Measurements from ENCODE around the gene MOB2.

Gene MOB2

GRCh38 chr11:1499261-1499890 is 12.8 kb upstream of the MOB2 start:
- no peak for DNase-seq (ENCODE audit: low read depth)
- TF ChIP-seq, protein P1, sequence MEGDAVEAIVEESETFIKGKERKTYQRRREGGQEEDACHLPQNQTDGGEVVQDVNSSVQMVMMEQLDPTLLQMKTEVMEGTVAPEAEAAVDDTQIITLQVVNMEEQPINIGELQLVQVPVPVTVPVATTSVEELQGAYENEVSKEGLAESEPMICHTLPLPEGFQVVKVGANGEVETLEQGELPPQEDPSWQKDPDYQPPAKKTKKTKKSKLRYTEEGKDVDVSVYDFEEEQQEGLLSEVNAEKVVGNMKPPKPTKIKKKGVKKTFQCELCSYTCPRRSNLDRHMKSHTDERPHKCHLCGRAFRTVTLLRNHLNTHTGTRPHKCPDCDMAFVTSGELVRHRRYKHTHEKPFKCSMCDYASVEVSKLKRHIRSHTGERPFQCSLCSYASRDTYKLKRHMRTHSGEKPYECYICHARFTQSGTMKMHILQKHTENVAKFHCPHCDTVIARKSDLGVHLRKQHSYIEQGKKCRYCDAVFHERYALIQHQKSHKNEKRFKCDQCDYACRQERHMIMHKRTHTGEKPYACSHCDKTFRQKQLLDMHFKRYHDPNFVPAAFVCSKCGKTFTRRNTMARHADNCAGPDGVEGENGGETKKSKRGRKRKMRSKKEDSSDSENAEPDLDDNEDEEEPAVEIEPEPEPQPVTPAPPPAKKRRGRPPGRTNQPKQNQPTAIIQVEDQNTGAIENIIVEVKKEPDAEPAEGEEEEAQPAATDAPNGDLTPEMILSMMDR (conservative IDR thresholded peaks at IDR 0.05; ENCODE audit: low read depth, low read length), result no peak
- H3K4me3 ChIP-seq (ENCODE audit: low read depth, low read length), result no peak overlapping the region

DNA sequence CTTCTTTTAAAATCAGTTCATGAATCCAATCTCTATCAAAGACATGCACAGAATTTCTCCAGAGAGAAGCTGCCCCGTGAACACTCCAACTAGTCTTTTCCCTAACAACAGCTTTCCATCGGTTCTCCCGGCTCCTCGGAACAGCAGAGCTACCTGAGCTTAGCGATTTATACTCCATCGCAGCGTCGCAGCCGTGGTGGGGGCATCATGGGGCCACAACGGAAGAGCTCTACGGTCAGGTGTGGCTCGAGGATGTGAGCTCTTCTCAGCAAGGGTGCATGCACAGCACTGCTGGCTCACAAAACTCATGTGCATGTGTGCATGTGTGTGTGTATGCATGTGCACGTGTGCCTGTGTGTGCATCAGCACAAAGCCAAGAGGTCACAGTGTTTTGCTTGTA is 11.7 kb upstream of the MOB2 start:
- TF ChIP-seq, protein P1 (conservative IDR thresholded peaks at IDR 0.05; ENCODE audit: low read depth, low read length), result no peak
- H3K4me3 ChIP-seq (ENCODE audit: low read depth, low read length), result no peak overlapping the region
- no peak for DNase-seq (ENCODE audit: low read depth)

DNA sequence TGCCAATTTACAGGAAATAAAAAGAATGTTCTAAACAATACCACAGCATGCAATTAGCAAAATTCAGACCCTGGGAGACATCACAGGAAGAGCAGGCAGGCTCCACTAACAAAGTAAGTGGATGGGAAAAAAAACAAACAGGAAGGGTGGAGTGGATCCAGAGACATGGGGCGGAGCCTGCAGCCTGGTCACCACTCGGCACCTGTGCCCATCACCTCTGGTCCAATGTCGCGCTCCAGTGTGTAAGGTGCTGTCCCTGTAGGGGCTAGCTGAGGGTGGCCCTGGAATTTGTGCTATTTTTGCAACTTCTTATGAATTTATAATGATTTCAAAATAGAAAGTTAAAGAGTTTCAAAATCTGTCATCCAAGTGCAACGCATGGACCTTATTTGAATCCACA is 11.0 kb upstream of the MOB2 start:
- H3K4me3 ChIP-seq (ENCODE audit: low read depth, low read length), result no peak overlapping the region
- DNase-seq (ENCODE audit: low read depth), result no peak
- TF ChIP-seq, protein P1 (conservative IDR thresholded peaks at IDR 0.05; ENCODE audit: low read depth, low read length), result no peak

DNA sequence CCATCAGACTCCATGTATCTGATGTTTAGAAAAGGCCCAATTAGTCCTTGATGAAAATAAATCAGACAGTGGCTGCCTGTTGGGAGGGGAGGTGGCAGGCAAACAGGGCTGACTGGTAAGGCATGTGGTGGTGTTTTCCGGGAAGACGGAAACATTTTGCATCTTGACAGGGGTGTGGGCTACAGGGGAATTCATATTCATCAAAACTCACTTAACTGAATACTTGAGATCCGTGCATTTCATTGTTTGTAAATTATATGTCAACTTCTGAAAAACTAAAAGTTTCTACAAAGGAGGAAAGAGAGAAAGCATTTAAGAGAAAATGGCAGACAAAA is 10.1 kb upstream of the MOB2 start:
- TF ChIP-seq, protein P1 (conservative IDR thresholded peaks at IDR 0.05; ENCODE audit: low read depth, low read length), result no peak
- no peak for DNase-seq (ENCODE audit: low read depth)
- no peak overlapping the region for H3K4me3 ChIP-seq (ENCODE audit: low read depth, low read length)

- H3K4me3 ChIP-seq (ENCODE audit: low read depth, low read length), result no peak overlapping the region
- TF ChIP-seq, protein P1 (conservative IDR thresholded peaks at IDR 0.05; ENCODE audit: low read depth, low read length), result no peak
- no peak for DNase-seq (ENCODE audit: low read depth)
Observed at GRCh38 chr11:1496091-1496760, 9.6 kb upstream of the MOB2 start.

GRCh38 chr11:1494650-1495049 is 8.1 kb upstream of the MOB2 start:
- H3K4me3 ChIP-seq (ENCODE audit: low read depth, low read length), result no peak overlapping the region
- TF ChIP-seq, protein P1 (conservative IDR thresholded peaks at IDR 0.05; ENCODE audit: low read depth, low read length), result no peak
- no peak for DNase-seq (ENCODE audit: low read depth)
